K562 (cell line): ENCODE results near the gene POLR3K. TPM values are rescaled to one million over a fixed set of nuclear protein-coding genes. Genes with fewer than 3 reads are reported as not detected.

ENCODE experiments used
- BRF1 ChIP-seq: IDR thresholded peaks from 3 replicates; pipeline ENCODE4 v1.6.1; 2011; ENCODE audit warnings: borderline replicate concordance, mild to moderate bottlenecking; ENCODE audit not compliant: insufficient read length; ENCODE audit errors: extremely low read depth
- C11orf30 ChIP-seq: fragments of 450-650 bp; IDR thresholded peaks from 2 replicates; pipeline ENCODE4 v1.6.1; 2016; ENCODE audit warnings: low read depth, mild to moderate bottlenecking
- CBX1 ChIP-seq: sonication (generic); IDR thresholded peaks from 2 replicates; pipeline ENCODE4 v1.6.1; 2016; ENCODE audit warnings: antibody characterized with exemption, low read depth, mild to moderate bottlenecking
- CC2D1A ChIP-seq: fragments of 450-650 bp; IDR thresholded peaks from 2 replicates; pipeline ENCODE4 v1.6.1; 2017; ENCODE audit warnings: mild to moderate bottlenecking
- CREB1 ChIP-seq, 2 experiments: sonication (generic) in 1 of 2; formaldehyde crosslinking in 1 of 2; IDR thresholded peaks; 2 replicates each; pipeline versions ENCODE4 v1.6.1 to v1.8.0; 2012 to 2022; ENCODE audit warnings: inconsistent platforms in 1 of 2, mild to moderate bottlenecking in 1 of 2, missing genetic modification reagents in 1 of 2, moderate library complexity in 1 of 2
- EWSR1 ChIP-seq: fragments of 450-650 bp; IDR thresholded peaks from 2 replicates; pipeline ENCODE4 v1.6.1; 2018; ENCODE audit warnings: borderline replicate concordance, mild to moderate bottlenecking, low read depth, moderate library complexity; ENCODE audit not compliant: partially characterized antibody
- FOS ChIP-seq: IDR thresholded peaks from 3 replicates; pipeline ENCODE4 v1.6.1; 2011; ENCODE audit not compliant: insufficient read length; ENCODE audit errors: extremely low read depth
- FOXJ3 ChIP-seq: sonication (generic); formaldehyde crosslinking; IDR thresholded peaks from 2 replicates; pipeline ENCODE4 v1.4.0; 2020; ENCODE audit warnings: mild to moderate bottlenecking, missing genetic modification reagents
- GATAD2A ChIP-seq: fragments of 450-650 bp; IDR thresholded peaks from 2 replicates; pipeline ENCODE4 v1.6.1; 2017
- HMG20A ChIP-seq: fragments of 450-650 bp; formaldehyde crosslinking; conservative IDR thresholded peaks from 2 replicates; pipeline ENCODE4 v1.4.0; 2020; ENCODE audit warnings: mild to moderate bottlenecking, mixed read lengths
- HNRNPH1 ChIP-seq: fragments of 200-400 bp; formaldehyde crosslinking; optimal IDR thresholded peaks from 2 replicates; pipeline ENCODE3; 2017; ENCODE audit warnings: low read depth, mild to moderate bottlenecking, low read length, moderate library complexity
- IRF2 ChIP-seq: sonication (generic); formaldehyde crosslinking; IDR thresholded peaks from 2 replicates; pipeline ENCODE4 v1.8.1; 2022; ENCODE audit warnings: mild to moderate bottlenecking, missing genetic modification reagents
- KAT8 ChIP-seq: fragments of 450-650 bp; IDR thresholded peaks from 2 replicates; pipeline ENCODE4 v1.6.1; 2016; ENCODE audit warnings: low read depth, mild to moderate bottlenecking
- NBN ChIP-seq: fragments of 450-650 bp; IDR thresholded peaks from 2 replicates; pipeline ENCODE4 v1.6.1; 2016; ENCODE audit warnings: low read depth, mild to moderate bottlenecking
- NEUROD1 ChIP-seq: fragments of 150-350 bp; IDR thresholded peaks from 2 replicates; pipeline ENCODE4 v1.6.1; 2014; ENCODE audit warnings: borderline replicate concordance, low read length, low read depth; ENCODE audit not compliant: partially characterized antibody
- POLR2G ChIP-seq: fragments of 200-400 bp; formaldehyde crosslinking; IDR thresholded peaks from 2 replicates; pipeline ENCODE4 v1.6.1; 2017; ENCODE audit warnings: low read depth, mild to moderate bottlenecking, antibody characterized with exemption, low read length, moderate library complexity
- POLR3A ChIP-seq: IDR thresholded peaks from 2 replicates; pipeline ENCODE4 v1.6.1; 2011; ENCODE audit warnings: borderline replicate concordance, mild to moderate bottlenecking, moderate library complexity; ENCODE audit not compliant: insufficient read length, insufficient read depth; ENCODE audit errors: extremely low read depth
- RBM15 ChIP-seq: fragments of 200-400 bp; formaldehyde crosslinking; IDR thresholded peaks from 2 replicates; pipeline ENCODE4 v1.6.1; 2018; ENCODE audit warnings: mild to moderate bottlenecking, low read length, moderate library complexity; ENCODE audit not compliant: insufficient read depth
- SMARCA4 ChIP-seq: fragments of 450-650 bp; IDR thresholded peaks from 2 replicates; pipeline ENCODE4 v1.6.1; 2016
- ZC3H4 ChIP-seq: sonication (generic); formaldehyde crosslinking; IDR thresholded peaks from 2 replicates; pipeline ENCODE4 v1.9.0; 2021; ENCODE audit warnings: missing genetic modification reagents, borderline replicate concordance
- ZNF175 ChIP-seq: fragments of 200-800 bp; sonication (Bioruptor generic); IDR thresholded peaks from 2 replicates; pipeline ENCODE4 v1.6.1; 2016; ENCODE audit warnings: low read depth, mild to moderate bottlenecking, missing genetic modification characterization, missing compliant biosample characterization
- ZNF282 ChIP-seq: sonication (generic); formaldehyde crosslinking; IDR thresholded peaks from 2 replicates; pipeline ENCODE4 v1.8.1; 2023; ENCODE audit warnings: missing genetic modification reagents
- ZNF584 ChIP-seq: fragments of 200-800 bp; sonication (Bioruptor generic); IDR thresholded peaks from 2 replicates; pipeline ENCODE4 v1.6.1; 2016; ENCODE audit warnings: low read depth, mild to moderate bottlenecking, missing genetic modification characterization, missing compliant biosample characterization
- polyA plus RNA-seq, 8 experiments: library from polyadenylated mRNA; depleted of rRNA in 4 of 8; stranded (reverse) in 5 of 8; unstranded in 3 of 8; fragments of >200 nt; fragmentation: Nextera tagmentation in 2 of 8; fragmentation: Illumina TruSeq in 1 of 8; extraction: Ambion mirVana in 2 of 8; extraction: Trizol in 1 of 8; gene quantifications; 2 replicates each; pipeline versions ENCODE4 v1.2.1 to v1.2.3, GENCODE V29; 2011 to 2014; ENCODE audit warnings: inconsistent platforms in 1 of 8, missing spikeins in 1 of 8
- total RNA-seq, 7 experiments: library from RNA; depleted of rRNA in 6 of 7; stranded (reverse); fragments of >200 nt in 6 of 7; fragmentation: Illumina TruSeq in 2 of 7; extraction: Trizol in 2 of 7; gene quantifications; 2 replicates each; pipeline versions ENCODE4 v1.2.1 to v1.2.3, GENCODE V29; 2011 to 2021; ENCODE audit warnings: low replicate concordance in 1 of 7
- TF ChIP-seq, protein P1 (sequence below): sonication (generic); formaldehyde crosslinking; IDR thresholded peaks from 2 replicates; pipeline ENCODE4 v1.8.0; 2022; ENCODE audit warnings: mild to moderate bottlenecking, missing genetic modification reagents, borderline replicate concordance
- TF ChIP-seq, protein P2 (sequence below): fragments of 250-450 bp; sonication (Bioruptor Pico); IDR thresholded peaks from 2 replicates; pipeline ENCODE4 v1.4.0; 2020; ENCODE audit warnings: borderline replicate concordance
- TF ChIP-seq, protein P3 (sequence below): fragments of 450-650 bp; IDR thresholded peaks from 2 replicates; pipeline ENCODE4 v1.6.1; 2016; ENCODE audit warnings: low read depth, mild to moderate bottlenecking, moderate library complexity

POLR3K gene
- total and polyA plus RNA-seq, 9 of the 15 experiments (the other 6 are each of a cell fraction or from before 2014, with no cell fraction given) = 42.1 to 315 (median 86.7) TPM

DNA sequence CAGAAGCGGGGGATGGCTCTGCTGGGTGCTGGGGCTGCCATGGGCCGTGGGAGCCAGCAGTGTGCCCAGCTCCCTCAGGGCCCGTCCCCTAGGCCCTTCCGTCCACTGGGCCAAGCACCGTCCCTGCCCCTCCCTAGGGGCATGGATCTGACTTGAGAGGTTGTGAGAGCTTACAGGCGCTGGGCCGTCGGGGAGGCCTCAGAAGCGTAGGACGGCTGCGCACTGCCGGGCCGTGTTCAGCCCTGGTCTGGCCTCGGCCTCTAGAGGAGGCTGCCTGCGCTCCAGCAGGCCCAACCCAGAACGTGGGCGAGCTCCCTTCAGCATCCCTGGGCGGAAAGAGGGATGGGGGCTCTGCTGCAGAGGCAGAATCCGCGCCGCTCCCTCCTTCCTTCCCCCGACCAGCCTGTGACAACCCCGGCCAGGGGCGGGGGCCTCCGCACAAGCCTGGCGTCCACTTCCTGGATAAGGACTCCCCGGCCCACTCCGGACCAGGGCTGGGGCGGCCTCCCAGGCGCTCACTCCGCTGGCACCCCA, 23.9 kb upstream of the POLR3K start (continued):
- TF ChIP-seq ZNF282 (CRISPR knock-in tag) (0 out of 2 replicates have a peak, but pooled peaks have one; percentile 72), CBX1 (peak; percentile 22; the same call in 1 of the 2 replicates), KAT8 (no peak), ZC3H4 (CRISPR knock-in tag) (no peak), POLR3A (no peak), CREB1 (IDR thresholded peaks at IDR 0.05) (no peak; the same call in 1 of the 2 replicates), CREB1 (CRISPR knock-in tag; IDR thresholded peaks at IDR 0.05) (no peak), HNRNPH1 (no peak), IRF2 (CRISPR knock-in tag) (0 out of 2 replicates have a peak, but pooled peaks have one; percentile 50), RBM15 (no peak), EWSR1 (no peak), CC2D1A (no peak), HMG20A (CRISPR knock-in tag) (no peak), ZNF175 (no peak), SMARCA4 (no peak), NEUROD1 (no peak), BRF1 (no peak), POLR2G (peak; percentile 48; the same call in 1 of the 2 replicates), C11orf30 (no peak), FOXJ3 (no peak), FOS (no peak), GATAD2A (no peak), NBN (no peak), ZNF584 (CRISPR knock-in tag) (0 out of 2 replicates have a peak, but pooled peaks have one; percentile 49)
- TF ChIP-seq, protein P1, sequence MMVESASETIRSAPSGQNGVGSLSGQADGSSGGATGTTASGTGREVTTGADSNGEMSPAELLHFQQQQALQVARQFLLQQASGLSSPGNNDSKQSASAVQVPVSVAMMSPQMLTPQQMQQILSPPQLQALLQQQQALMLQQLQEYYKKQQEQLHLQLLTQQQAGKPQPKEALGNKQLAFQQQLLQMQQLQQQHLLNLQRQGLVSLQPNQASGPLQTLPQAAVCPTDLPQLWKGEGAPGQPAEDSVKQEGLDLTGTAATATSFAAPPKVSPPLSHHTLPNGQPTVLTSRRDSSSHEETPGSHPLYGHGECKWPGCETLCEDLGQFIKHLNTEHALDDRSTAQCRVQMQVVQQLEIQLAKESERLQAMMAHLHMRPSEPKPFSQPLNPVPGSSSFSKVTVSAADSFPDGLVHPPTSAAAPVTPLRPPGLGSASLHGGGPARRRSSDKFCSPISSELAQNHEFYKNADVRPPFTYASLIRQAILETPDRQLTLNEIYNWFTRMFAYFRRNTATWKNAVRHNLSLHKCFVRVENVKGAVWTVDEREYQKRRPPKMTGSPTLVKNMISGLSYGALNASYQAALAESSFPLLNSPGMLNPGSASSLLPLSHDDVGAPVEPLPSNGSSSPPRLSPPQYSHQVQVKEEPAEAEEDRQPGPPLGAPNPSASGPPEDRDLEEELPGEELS (CRISPR knock-in tag) = no peak
- TF ChIP-seq, protein P2, sequence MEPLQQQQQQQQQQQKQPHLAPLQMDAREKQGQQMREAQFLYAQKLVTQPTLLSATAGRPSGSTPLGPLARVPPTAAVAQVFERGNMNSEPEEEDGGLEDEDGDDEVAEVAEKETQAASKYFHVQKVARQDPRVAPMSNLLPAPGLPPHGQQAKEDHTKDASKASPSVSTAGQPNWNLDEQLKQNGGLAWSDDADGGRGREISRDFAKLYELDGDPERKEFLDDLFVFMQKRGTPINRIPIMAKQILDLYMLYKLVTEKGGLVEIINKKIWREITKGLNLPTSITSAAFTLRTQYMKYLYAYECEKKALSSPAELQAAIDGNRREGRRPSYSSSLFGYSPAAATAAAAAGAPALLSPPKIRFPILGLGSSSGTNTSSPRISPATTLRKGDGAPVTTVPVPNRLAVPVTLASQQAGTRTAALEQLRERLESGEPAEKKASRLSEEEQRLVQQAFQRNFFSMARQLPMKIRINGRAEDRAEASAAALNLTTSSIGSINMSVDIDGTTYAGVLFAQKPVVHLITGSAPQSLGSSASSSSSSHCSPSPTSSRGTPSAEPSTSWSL (CRISPR knock-in tag) = no peak
- TF ChIP-seq, protein P3, sequence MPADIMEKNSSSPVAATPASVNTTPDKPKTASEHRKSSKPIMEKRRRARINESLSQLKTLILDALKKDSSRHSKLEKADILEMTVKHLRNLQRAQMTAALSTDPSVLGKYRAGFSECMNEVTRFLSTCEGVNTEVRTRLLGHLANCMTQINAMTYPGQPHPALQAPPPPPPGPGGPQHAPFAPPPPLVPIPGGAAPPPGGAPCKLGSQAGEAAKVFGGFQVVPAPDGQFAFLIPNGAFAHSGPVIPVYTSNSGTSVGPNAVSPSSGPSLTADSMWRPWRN = no peak
